Measurements from ENCODE around the gene ZNF331. TPM values are rescaled to one million over a fixed set of nuclear protein-coding genes. Genes with fewer than 3 reads are reported as not detected.
"Not testable (repeated sequence)": the region's sequence is repeated elsewhere in the genome, so short reads cannot be mapped to it uniquely, and the experiment has no call there.

ZNF331 gene
- total RNA-seq, result 11.4 and 22.1 TPM in 2 replicates
- polyA plus RNA-seq, result 11.0 and 28.2 TPM in 2 replicates

GRCh38 chr19:53537521-53538377 is at the start of gene ZNF331:
Gene ZNF331, plus strand, starts transcription at chr19:53538145. Its CDS starts 31,232 bp downstream, at chr19:53569377.
- H3K4me1 ChIP-seq (ENCODE audit: low read depth), result no peaks in the 10 kb centered on the region
- no peaks in the 10 kb centered on the region for H3K27me3 ChIP-seq
- peak within 1 kb of the TSS; percentile 26 for H3K27ac ChIP-seq
- H3K9me3 ChIP-seq (ENCODE audit: low read depth), result no peaks in the 10 kb centered on the region
- H3K36me3 ChIP-seq, result no peaks in the 10 kb centered on the region
- peak; percentile 71 to 82 for DNase-seq (ENCODE audit: low read depth in 1 of 2, low spot score in 1 of 2)
- peak; percentile 27 for TF ChIP-seq CTCF (IDR thresholded peaks at IDR 0.05; ENCODE audit: low read depth, low read length)
- peak within 1 kb of the TSS; percentile 61 for H3K4me3 ChIP-seq

GRCh38 chr19:53492153-53492552 is 45.8 kb upstream of the ZNF331 start:
- no peak for DNase-seq (ENCODE audit: low read depth in 1 of 2, low spot score in 1 of 2)
- TF ChIP-seq CTCF (IDR thresholded peaks at IDR 0.05; ENCODE audit: low read depth, low read length), result no peak
- Histone ChIP-seq H3K36me3 (peaks cover 20% of the 10 kb centered on the region), H3K27me3 (no peaks in the 10 kb centered on the region), H3K4me1 (ENCODE audit: low read depth) (no peaks in the 10 kb centered on the region), H3K27ac (no peak overlapping the region), H3K9me3 (ENCODE audit: low read depth) (no peaks in the 10 kb centered on the region), H3K4me3 (no peak overlapping the region)

GRCh38 chr19:53497311-53498023 is 40.5 kb upstream of the ZNF331 start:
- H3K9me3 ChIP-seq (ENCODE audit: low read depth); H3K27me3 ChIP-seq; DNase-seq (ENCODE audit: low read depth in 1 of 2, low spot score in 1 of 2); H3K4me1 ChIP-seq (ENCODE audit: low read depth); H3K36me3 ChIP-seq; H3K27ac ChIP-seq; H3K4me3 ChIP-seq: not testable (repeated sequence)

DNA sequence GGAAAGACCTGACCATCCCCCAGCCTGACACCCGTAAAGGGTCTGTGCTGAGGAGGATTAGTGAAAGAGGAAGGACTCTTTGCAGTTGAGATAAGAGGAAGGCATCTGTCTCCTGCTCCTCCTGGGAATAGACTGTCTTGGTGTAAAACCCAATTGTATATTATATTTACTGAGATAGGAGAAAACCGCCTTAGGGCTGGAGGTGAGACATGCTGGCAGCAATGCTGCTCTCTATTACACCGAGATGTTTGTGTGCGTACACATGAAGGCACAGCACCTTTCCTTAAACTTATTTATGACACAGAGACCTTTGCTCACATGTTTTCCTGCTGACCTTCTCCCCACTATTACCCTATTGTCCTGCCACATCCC is 39.9 kb upstream of the ZNF331 start:
- H3K36me3 ChIP-seq; H3K4me3 ChIP-seq; DNase-seq (ENCODE audit: low read depth in 1 of 2, low spot score in 1 of 2); H3K4me1 ChIP-seq (ENCODE audit: low read depth); H3K27ac ChIP-seq; H3K27me3 ChIP-seq; H3K9me3 ChIP-seq (ENCODE audit: low read depth): not testable (repeated sequence)

DNA sequence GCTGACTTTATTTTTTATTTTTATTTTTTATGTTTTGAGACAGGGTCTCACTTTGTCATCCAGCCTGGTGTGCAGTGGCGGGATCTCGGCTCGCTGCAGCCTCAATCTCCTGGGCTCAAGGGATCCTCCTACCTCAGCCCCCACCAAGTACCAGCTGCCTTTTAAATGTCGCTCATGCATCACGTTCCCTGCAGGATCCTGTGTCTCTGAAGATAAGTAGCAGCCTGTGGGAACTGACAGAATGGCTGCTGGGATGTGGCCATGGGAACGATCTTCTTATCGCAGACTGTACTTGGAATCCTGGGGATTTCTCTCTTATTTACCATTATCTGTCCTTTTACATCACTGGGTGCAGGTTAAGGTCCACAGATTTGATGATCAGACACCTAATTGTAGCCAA is 34.8 kb upstream of the ZNF331 start:
- H3K27ac ChIP-seq; H3K27me3 ChIP-seq; H3K4me3 ChIP-seq; DNase-seq (ENCODE audit: low read depth in 1 of 2, low spot score in 1 of 2); H3K4me1 ChIP-seq (ENCODE audit: low read depth); H3K9me3 ChIP-seq (ENCODE audit: low read depth); H3K36me3 ChIP-seq: not testable (repeated sequence)

GRCh38 chr19:53503671-53504364 is 34.1 kb upstream of the ZNF331 start:
- H3K27me3 ChIP-seq; H3K27ac ChIP-seq; H3K9me3 ChIP-seq (ENCODE audit: low read depth); DNase-seq (ENCODE audit: low read depth in 1 of 2, low spot score in 1 of 2); H3K36me3 ChIP-seq; H3K4me3 ChIP-seq; H3K4me1 ChIP-seq (ENCODE audit: low read depth): not testable (repeated sequence)

GRCh38 chr19:53504365-53504703 is 33.6 kb upstream of the ZNF331 start:
- H3K9me3 ChIP-seq (ENCODE audit: low read depth); H3K4me3 ChIP-seq; H3K27ac ChIP-seq; H3K36me3 ChIP-seq; H3K4me1 ChIP-seq (ENCODE audit: low read depth); H3K27me3 ChIP-seq: not testable (repeated sequence)
- peak in 1 of 2 donors; percentile 39 for DNase-seq (ENCODE audit: low read depth in 1 of 2, low spot score in 1 of 2)

DNA sequence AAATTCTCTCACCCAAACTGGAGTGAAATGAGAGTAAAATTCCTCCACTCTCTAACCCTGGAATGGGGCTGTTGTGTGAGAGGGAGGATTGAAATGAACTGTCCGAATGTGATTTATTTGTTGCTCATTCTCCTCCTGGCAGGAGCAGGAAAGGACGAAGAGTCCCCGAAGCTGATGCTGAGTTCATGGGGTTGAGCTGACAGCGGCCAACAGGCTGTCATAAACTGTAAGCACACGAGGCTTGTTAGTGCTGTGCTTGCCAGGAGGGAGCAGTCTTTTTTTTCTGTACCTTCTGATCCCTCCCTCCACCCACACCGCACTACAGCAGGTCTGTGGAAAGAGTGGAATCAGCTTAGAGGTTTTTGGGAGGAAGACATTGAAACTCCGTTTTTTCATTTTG is 33.1 kb upstream of the ZNF331 start:
- H3K27ac ChIP-seq, result no peak overlapping the region

More for the DNA sequence above, 33.1 kb upstream of the ZNF331 start:
- H3K36me3 ChIP-seq, result no peaks in the 10 kb centered on the region
- no peaks in the 10 kb centered on the region for H3K9me3 ChIP-seq (ENCODE audit: low read depth)
- no peaks in the 10 kb centered on the region for H3K4me1 ChIP-seq (ENCODE audit: low read depth)
- no peaks in the 10 kb centered on the region for H3K27me3 ChIP-seq
- no peak for TF ChIP-seq CTCF (IDR thresholded peaks at IDR 0.05; ENCODE audit: low read depth, low read length)
- DNase-seq (ENCODE audit: low read depth in 1 of 2, low spot score in 1 of 2), result no peak
- no peak overlapping the region for H3K4me3 ChIP-seq
